GM12864 (cell line): Measurements from ENCODE around the gene SMLR1.

Experiments used
- DNase-seq: peaks from one replicate; pipeline ENCODE4 v3.0.0-alpha.2; 2011; ENCODE audit warnings: low read depth
- H3K4me3 ChIP-seq: 2 replicates; pipeline ENCODE4 v1.5.1; 2011; ENCODE audit warnings: mild to moderate bottlenecking, low read depth, low read length, control low read depth
- TF ChIP-seq, protein P1 (sequence below): IDR thresholded peaks from 2 replicates; pipeline ENCODE4 v1.5.1; 2011; ENCODE audit warnings: low read depth, mild to moderate bottlenecking, moderate library complexity, low read length, control low read depth, inconsistent platforms; ENCODE audit errors: missing control alignments

Gene SMLR1

DNA sequence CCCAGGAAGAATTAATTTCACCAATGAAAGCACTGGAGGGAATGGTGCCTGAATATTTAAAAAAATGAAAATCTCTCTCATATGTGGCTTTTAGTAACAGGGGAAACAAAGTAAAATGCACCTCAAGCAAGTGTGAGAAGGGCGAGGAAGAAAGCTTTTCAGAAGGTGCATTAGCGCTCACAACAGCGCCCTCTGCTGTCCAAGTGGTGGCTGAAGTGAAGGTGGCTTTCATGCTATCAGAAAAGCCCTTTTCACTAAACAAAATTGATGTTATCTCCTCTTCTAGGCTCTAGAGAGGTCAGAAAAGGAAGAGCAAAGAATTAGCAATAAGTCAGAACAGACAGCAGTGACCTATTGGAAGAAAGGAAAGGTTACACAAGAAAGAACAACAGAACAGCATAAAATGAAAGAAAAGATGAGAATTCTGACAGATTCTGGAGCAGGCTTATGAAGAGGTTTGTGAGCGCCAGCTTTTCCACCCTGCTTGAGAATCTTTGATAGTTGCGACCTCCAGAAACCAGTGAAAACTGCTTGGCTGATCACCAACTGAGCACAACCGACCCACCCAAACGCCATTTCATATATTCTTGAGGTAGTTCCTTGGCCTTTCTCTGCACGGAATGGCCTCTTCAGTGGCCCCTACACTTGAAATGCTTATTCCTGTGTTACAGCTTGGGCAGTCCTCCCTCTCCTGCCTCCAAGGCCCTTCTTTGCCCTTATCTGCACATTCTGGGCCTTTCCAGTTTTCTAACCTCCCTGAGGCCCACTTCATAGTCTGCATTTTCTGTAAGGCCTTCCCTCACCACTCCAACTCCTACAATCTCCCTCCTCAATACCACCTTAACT is 45.3 kb downstream of the SMLR1 start:
- no peak overlapping the region for H3K4me3 ChIP-seq
- peak; percentile 15 for DNase-seq
- TF ChIP-seq, protein P1, sequence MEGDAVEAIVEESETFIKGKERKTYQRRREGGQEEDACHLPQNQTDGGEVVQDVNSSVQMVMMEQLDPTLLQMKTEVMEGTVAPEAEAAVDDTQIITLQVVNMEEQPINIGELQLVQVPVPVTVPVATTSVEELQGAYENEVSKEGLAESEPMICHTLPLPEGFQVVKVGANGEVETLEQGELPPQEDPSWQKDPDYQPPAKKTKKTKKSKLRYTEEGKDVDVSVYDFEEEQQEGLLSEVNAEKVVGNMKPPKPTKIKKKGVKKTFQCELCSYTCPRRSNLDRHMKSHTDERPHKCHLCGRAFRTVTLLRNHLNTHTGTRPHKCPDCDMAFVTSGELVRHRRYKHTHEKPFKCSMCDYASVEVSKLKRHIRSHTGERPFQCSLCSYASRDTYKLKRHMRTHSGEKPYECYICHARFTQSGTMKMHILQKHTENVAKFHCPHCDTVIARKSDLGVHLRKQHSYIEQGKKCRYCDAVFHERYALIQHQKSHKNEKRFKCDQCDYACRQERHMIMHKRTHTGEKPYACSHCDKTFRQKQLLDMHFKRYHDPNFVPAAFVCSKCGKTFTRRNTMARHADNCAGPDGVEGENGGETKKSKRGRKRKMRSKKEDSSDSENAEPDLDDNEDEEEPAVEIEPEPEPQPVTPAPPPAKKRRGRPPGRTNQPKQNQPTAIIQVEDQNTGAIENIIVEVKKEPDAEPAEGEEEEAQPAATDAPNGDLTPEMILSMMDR, result peak; percentile 93

DNA sequence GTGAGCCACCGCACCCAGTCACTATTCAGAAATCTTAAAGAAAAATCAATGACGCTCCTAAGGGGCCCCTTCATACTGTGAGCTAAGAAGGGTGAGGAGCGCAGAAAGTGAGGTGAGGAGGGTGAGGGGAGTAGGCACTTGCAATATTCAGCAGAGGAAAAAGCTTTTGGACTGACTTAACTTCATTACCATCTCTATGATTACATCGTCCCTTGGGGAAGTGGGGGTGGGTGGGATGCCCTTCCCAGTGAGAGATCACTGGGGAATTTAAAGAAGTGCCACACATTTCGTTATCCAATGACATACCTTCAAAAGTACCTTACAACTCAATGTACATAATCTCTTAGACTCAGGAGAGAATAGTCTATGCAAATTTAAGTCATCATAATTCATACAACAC is 46.5 kb downstream of the SMLR1 start:
- H3K4me3 ChIP-seq, result no peak overlapping the region
- no peak for DNase-seq
- TF ChIP-seq, protein P1, result no peak

DNA sequence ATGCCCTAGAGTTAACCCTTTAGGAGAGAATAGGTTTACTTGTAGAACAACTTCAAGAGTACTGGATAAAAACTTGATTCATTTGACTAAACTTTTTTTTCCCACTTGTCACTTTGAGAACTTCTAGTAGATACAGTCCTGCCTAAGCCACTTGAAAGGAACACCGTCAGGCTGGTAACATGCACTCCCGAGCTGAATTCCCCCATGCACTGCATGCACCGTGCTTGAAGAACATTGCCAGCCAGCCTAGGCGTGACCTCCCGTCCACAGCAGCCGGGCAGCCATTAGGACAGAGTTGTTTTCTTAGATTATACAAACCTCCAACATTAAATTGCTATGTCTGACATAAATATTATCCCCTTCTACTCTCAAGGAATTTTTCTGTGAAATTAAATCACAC is 52.6 kb downstream of the SMLR1 start:
- DNase-seq, result no peak
- TF ChIP-seq, protein P1, result no peak
- H3K4me3 ChIP-seq, result no peak overlapping the region

DNA sequence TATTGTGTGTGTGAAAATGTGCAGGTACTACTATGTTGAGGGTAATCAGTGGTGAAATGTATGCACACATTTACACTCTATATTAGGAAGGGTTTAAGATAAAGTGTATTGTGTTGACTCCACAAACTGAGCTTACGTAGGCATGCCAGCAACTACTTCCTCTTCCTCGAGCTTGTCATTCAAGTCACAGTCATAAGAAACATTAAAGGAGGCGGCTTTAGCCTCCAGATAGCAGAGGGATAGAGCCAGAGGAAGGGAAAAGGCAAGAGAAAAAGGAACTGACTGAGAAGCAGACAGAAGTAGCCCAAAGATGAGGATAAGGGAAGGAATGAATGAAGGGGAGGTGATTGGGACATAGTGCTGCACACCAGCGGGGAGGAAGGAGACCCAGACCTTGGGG is 55.2 kb downstream of the SMLR1 start:
- no peak overlapping the region for H3K4me3 ChIP-seq
- TF ChIP-seq, protein P1, result no peak
- DNase-seq, result no peak

DNA sequence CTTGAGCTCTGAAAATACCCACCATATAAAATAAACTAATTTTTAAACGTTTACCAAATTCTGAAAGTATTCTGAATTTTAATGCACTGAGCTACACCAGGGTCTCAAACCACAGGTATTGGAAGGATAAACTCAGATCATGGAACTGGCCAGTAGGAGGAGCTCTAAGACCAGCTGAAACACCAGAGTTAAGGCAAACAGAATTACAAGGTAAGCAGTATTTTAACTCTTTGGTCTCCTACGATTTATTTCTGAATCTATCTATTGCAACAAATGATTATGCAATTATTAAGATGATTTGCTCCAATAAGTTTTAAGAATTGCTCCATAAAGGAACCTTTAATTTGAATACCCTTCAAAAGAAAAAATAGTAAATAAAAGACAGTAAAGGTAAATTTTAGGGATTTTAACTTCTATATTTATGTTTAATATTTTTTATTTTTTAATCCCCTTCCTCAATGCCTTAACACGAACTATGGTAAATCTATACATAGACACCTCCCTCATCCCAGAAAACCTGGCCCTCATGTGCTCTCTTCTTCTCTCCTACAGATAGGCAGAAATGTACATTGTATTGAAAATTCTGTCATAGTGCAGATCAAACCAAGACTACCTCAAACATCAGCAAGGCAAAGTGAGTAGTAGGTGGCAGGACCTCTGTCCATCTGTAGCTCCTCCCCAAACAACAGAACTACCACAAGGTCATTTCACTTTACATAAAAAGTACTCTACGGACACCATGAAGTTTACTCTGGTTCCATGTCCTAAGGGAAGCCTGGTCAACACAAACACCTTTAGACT is 58.4 kb downstream of the SMLR1 start:
- TF ChIP-seq, protein P1, result peak; percentile 73
- H3K4me3 ChIP-seq, result no peak overlapping the region
- peak; percentile 58 for DNase-seq
